HG03469 (cell line): ENCODE data around the gene DAZAP1.

Experiments
- ATAC-seq: cut with Tn5 transposase; IDR thresholded peaks from one replicate; pipeline ENCODE4 v1.9.1; 2021; ENCODE audit warnings: mild to moderate bottlenecking, moderate library complexity, moderate number of reproducible peaks; ENCODE audit not compliant: unreplicated experiment

DAZAP1 gene

GRCh38 chr19:1407528-1408299 is at the start of gene DAZAP1:
Gene DAZAP1 (plus strand): TSS chr19:1407586. CDS start chr19:1407774, 188 bp downstream.
- ATAC-seq = no peak

GRCh38 chr19:1360126-1360817 is 47.1 kb upstream of the DAZAP1 start:
- no peak for ATAC-seq

GRCh38 chr19:1360818-1361461 is 46.4 kb upstream of the DAZAP1 start:
- no peak for ATAC-seq

DNA sequence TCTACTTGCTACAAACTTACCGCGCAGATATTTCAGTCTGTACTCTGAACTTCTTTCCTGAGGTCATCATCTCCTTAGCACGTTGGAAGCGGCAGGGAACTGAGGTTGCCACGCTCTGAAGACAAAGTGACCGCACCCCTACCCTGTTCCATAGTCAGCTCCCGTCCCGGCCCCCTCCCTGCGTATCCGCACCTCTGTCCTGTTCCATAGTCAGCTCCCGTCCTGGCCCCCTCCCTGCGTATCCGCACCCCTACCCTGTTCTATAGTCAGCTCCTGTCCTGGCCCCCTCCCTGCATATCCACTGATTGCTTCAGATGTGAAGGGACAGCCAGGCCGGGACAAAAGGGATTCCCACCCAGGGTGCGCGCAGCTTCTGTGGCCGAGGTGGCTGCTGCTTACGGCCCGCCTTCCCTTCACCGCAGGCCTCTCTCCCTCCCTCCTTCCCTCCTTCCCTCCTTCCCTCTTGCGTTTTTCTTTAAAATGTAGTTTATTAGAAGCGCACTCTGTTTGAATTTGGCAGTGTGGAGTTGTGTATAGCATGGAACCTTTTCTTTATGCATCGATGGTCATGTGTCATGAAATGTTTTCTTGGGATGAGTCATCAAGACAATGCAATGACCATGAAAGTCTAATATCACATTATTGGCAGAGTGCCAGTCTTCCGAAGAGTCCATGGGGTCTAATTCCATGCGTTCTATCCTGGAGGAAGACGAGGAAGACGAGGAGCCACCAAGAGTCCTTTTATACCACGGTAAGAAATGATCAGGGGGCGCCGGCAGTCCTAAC is 45.6 kb upstream of the DAZAP1 start:
- no peak for ATAC-seq

DNA sequence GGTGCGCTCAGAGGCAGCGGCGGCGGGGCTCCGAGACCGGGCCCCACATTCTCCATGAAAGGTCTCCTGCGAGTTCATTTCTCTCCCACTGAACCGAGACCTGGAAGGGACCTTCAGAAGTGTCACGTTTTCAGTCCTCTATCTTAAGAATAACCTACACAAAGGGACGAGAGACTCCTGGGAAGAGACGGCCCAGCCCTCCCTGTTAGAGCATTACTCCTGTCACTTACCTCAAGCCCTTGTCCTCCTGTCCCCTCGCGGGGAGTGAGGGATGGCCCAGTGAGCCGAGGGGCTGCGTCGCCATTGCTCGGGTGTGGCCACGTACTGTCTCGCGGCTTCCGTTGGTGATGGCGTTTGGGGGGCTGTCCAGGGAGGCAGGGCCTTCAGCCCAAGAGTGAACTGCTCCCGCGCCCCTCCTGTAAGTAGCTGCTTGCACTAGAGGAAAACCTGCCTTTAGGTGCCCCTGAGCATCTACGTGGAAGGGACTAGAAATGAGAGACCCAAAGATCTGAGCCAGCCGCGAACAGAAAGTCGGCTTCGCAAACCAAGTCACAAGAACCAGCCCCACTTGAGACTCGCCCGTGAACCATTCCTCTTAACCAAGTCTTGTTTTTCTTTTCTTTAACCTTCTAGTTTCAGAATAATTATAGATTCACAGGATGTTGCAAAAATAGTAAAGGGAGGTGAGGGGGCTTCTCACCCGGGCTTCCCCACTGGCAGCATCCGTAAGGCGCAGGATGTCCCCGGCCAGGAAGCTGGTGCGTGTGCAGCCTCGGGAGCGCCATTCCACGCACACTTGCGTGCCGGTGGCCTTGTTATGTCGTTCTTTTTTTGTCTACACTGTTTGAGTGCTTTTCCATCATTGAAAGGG is 44.8 kb upstream of the DAZAP1 start:
- no peak for ATAC-seq

DNA sequence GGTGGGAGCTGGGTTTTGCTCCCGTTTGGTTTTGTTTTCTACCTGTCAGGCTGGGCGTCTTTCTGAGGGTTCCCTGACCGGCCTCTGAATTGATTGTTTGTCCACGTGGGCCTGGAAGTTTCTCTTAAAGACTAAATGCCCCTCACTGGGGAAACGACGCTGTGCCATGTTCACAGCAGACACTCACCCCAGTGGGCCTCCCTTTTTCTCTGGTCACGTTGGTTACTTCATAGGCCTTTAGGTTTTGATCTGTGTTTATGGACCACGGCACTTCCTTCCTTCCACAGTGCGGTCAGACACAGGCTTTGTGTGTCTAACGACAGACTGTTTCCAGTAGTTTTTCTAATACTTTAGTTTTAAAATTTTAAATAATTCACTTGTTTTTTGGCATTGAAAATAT is 43.8 kb upstream of the DAZAP1 start:
- ATAC-seq = no peak

DNA sequence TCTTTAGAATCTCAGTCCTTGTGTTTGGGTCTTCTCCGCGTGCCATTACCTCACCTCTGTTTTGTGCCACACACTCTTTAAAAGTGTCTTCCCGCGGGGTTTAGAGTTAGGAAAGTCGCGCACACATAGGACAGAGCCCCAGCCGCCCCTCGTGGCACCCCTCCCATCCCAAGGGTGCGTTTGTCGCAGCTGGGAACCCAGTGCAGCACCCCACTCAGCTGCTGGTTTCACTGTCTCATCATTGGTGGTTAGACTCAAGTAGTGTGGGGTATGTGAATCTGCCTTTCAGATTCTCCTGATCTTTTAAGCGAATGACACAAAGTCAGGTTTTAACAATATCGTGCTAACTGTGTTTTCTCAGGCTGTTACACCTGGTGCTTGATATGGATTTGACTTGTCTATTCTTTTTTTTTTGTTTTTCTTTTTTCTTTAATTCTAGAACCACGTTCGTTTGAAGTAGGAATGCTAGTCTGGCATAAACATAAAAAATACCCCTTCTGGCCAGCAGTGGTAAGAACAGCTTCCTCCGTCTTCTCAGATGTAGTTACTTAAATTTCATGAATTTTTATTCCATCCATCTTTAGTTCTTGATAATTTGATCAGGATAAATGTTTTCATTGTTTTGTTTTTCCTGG is 43.2 kb upstream of the DAZAP1 start:
- no peak for ATAC-seq

DNA sequence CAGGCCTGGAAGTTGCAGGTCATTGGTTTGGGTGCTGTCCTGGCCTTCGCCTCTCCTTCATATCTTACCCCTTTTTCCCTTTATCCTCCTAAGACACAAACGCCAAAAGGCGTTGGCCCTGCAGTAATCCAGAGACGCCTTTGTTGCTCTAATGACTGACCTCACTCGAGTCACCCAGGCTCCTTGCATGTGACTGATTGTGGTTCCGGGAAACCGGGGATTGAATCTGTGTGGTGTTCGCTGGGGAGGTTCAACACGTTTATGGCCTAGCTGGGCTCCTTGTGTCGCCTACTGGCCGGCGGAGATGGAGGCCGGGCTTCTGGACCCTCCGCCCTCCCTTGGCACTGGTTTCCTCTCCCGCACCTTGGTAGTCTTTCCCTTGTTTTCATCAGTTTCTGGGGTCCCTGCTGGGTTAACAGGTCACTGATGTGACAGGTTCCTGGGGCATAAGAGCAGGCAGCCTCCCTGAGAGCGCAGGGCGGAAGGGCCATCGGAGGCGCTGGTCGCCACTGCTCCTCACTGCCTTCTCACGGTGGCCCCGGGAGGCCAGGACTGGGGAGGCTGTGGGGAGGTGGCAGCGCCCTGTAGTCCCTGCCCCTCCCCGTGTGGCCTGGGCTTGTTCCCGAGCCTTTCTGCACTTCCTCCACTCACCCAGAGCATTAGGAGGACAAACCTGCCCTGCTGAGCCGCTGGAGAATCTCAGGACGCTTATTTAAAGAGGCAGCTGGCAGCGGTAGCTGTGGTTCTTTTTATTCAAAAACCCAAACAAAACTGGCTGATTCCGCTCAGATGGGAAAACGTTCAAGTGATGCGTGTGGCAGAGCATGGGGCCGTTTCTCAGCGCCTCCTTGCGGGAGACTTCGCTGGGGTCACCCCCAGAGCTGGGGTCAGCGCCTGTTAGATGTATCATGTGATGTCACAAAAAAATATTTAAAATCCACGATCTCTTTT is 41.8 kb upstream of the DAZAP1 start:
- no peak for ATAC-seq

DNA sequence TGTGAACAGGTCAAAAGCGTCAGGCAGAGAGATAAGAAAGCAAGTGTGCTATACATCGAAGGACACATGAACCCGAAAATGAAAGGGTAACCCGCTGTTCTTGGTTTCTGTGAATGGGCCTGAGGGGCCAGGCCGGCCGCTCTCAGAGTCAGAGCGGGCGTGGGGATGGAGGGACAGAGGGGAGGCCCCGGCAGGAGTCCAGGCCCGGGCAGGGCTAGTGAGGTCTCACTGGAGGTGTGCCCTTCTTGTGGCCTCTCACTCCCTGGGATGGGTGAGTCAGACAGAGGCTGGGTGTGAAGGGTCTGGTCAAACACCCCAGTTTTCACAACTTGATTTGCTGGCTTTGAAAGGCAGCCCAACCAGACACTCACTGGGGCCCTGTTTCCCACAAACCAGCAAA is 41.1 kb upstream of the DAZAP1 start:
- ATAC-seq = no peak

DNA sequence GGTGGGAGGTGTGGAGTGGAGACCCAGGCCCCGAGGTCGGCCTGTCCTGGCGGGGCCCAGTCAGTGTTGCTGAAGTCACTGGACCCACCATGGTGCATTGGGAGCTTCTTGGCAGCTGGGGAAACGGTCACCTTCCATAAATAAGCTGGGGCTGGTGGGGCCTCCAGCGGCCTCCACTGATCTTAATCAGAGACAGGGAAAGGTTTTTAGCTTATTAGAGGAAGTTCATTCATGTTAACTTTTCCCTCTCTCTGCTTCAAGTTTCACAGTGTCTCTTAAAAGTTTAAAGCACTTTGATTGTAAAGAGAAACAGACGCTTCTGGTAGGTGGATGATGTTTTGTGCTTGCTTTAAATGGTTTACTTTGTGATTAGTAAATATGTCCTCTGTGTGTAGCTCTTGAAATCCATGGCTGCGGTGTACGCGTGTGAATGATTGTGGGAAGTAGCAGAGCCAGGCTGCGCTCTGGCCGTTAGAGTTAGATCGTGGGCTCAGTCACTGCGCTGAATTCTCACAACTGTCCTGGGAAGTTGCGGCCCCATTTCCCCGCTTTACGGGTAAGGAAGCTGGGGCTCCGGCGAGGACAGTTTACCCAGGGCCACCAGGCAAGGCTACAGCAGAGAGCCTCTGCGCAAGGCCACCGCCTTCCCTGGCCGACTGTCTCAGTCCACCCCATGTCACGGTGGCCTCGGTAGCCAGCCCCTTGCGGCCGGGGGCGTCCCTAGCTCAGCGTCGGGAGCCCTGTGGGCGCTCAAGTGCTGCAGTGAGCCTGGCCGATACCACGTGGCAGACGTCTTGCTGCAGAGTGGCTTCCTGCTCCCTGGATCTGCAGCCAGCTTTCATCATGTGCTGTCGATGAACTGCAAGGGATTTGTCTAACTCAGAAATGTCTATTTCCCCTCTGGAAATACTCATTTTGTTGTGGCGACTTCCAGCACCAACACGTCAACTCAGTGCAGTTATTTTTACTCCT is 40.2 kb upstream of the DAZAP1 start:
- no peak for ATAC-seq

DNA sequence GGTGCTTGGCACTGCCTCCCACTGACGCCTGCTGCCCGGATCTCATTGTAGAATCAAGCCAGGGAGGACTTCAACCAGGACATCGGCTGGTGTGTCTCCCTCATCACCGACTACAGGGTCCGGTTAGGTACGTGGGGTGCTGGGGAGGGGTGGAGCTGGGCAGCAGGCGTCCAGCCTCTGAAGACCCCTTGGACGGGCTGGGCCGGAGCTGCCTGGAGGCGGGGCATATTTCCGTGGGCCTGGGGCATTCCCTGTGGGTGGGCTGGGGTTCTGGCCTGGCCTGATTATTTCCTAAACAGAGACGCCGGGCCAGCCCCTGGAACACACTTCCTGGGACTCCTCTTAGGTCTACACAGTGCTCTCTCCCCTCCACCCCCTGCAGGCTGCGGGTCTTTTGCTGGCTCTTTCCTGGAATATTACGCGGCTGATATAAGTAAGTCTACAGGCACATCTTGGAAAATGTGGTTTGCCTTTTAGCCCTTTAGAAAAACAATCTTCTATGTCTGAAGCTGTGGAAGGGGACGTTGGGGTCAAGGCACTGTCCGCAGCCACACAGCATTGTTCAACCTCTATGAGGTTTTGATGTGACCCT is 38.1 kb upstream of the DAZAP1 start:
- no peak for ATAC-seq

DNA sequence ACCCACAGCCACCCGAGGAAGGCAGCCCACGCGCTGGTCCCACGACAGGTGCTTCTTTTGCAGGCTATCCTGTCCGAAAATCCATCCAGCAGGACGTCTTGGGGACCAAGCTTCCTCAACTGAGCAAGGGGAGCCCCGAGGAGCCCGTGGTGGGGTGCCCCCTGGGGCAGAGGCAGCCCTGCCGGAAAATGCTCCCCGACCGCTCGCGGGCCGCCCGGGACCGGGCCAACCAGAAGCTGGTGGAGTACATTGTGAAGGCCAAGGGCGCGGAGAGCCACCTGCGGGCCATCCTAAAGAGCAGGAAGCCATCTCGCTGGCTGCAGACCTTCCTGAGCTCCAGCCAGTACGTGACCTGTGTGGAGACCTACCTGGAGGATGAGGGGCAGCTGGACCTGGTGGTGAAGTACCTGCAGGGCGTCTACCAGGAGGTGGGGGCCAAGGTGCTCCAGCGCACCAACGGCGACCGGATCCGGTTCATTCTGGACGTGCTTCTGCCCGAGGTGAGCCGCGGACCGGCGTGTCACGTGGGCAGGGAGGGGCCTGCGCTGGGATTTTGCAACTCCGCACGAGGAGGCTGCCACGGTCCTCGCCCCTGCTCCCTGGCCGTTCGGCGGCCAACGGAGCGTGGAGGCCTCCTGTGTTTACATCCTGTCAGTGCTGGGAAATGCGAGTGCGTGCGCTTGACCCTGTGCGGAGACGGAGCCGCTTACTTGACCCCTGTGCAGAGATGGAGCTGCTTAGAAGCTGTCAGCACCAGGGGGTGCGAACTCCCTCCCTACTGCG is 36.6 kb upstream of the DAZAP1 start:
- no peak for ATAC-seq

GRCh38 chr19:1373042-1373533 is 34.3 kb upstream of the DAZAP1 start:
- no peak for ATAC-seq

- no peak for ATAC-seq
Observed at GRCh38 chr19:1373534-1374249, 33.7 kb upstream of the DAZAP1 start.

- ATAC-seq = no peak
Observed at GRCh38 chr19:1374250-1374577, 33.2 kb upstream of the DAZAP1 start.

DNA sequence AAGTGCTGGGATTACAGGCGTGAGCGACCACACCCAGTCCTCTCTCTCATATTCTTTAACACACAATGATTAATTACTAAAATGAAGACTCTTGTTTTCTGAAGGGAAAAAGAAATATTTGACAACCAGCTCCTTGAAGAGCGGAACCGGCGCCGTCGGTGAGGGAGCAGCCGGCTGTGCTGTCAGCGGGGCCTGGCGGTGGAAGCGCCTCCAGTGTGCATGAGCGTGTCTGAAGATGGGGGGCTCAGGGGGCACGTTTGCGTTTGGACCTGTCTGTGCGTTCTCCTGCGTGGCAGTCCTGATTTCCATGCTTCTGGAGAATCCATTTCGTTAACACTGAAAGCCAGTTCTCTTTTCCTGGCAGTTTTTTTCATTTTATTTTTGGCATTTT is 31.0 kb upstream of the DAZAP1 start:
- ATAC-seq = no peak
